Breast epithelium (tissue), 4 donors: Measurements from ENCODE around the gene CYTH4. TPM values are rescaled to one million over a fixed set of nuclear protein-coding genes. Genes with fewer than 3 reads are reported as not detected.
A peak's percentile ranks its signal among the peaks of the same experiment; 100 is the strongest.

Experiments
- DNase-seq, 2 donors: peaks; one replicate each; pipeline ENCODE4 v3.0.0-alpha.2; 2019; ENCODE audit warnings: low spot score in 2 of 2
- H3K27ac ChIP-seq, 2 donors: fragments of 200-600 bp; sonication (generic) in 1 of 2; one replicate each; pipeline ENCODE4 v1.5.1; 2016 to 2019; ENCODE audit warnings: mild to moderate bottlenecking in 1 of 2
- H3K27me3 ChIP-seq, 2 donors: fragments of 200-600 bp; sonication (generic) in 1 of 2; one replicate each; pipeline versions ENCODE4 v1.5.1 to v1.6.0; 2017 to 2019; ENCODE audit warnings: control low read depth in 1 of 2, mild to moderate bottlenecking in 1 of 2
- H3K36me3 ChIP-seq: fragments of 200-600 bp; one replicate; pipeline ENCODE4 v1.5.1; 2019
- H3K4me1 ChIP-seq, 2 donors: fragments of 200-600 bp; sonication (generic); one replicate each; pipeline ENCODE4 v1.5.1; 2016 to 2019; ENCODE audit warnings: control low read depth in 1 of 2
- H3K4me3 ChIP-seq, 3 donors: fragments of 200-600 bp; sonication (generic); 1 replicate in 2 of 3; 2 replicates in 1 of 3; pipeline ENCODE4 v1.5.1; 2016 to 2019; ENCODE audit warnings: mild to moderate bottlenecking in 3 of 3, moderate library complexity in 2 of 3
- H3K9me3 ChIP-seq, 2 donors: fragments of 200-600 bp; sonication (generic) in 1 of 2; one replicate each; pipeline ENCODE4 v1.5.1; 2016 to 2019; ENCODE audit warnings: control low read depth in 1 of 2
- POLR2A ChIP-seq: fragments of 450-650 bp; IDR thresholded peaks from one replicate; pipeline ENCODE4 v1.6.1; 2016; ENCODE audit warnings: antibody characterized with exemption, mild to moderate bottlenecking, moderate library complexity
- POLR2AphosphoS5 ChIP-seq, 3 donors: sonication (generic); formaldehyde crosslinking; IDR thresholded peaks; one replicate each; pipeline ENCODE4 v1.6.1; 2017; ENCODE audit warnings: antibody characterized with exemption in 3 of 3
- intact Hi-C: fragments of 100-400 bp; cut with DNase I; formaldehyde crosslinking; loops from one replicate; pipeline ENCODE4 v1.15.1; 2023; ENCODE audit warnings: low total_unique reads
- total RNA-seq, 3 donors: library from RNA; depleted of rRNA; stranded (reverse); fragments of >200 nt; gene quantifications; one replicate each; pipeline ENCODE4 v1.1.0, GENCODE V29; 2016
- TF ChIP-seq, protein P1 (sequence below), 3 donors: fragments of 450-650 bp; IDR thresholded peaks; one replicate each; pipeline ENCODE4 v1.5.1; 2016 to 2017; ENCODE audit warnings: antibody characterized with exemption in 3 of 3, mild to moderate bottlenecking in 3 of 3, moderate library complexity in 3 of 3

CYTH4 gene
- total RNA-seq, 3 donors from 2014 or later = 6.9 to 25.1 (median 10.5) TPM

DNA sequence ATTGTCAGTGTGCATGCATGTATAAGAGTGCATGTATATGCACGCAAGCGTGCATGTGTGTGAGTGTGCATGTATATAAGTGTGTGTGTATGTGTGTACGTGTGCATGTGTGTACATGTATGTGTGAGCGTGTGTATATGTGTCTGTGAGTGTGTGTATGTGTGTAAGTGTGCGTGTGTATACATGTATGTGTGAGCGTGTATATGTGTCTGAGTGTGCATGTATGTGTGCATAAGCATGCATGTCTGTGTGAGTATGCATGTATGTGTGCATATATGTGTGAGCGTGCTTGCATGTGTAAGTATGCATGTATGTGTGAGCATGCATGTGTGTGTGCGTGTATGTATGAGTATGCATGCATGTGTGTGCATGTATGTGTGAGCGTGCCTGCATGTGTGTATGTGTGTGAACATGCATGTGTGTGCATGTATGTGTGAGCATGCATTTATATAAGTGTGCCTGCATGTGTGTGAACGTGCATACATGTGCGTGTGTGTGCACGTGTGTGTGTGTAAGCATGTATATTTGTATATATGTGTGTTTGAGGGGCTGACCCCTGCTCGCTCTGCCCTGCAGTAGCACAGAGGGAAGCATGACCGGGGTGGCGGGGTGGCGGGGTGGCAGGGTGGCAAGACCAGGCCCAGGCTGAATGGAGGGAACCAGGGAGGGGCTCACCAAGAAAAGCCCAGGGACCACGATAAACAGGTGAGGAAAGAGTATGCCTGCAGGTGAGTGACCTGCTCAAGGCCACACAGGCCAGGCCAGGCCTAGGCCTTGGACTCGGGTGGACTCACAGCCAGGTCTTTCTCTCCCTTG lies 26.3 kb downstream of the CYTH4 start:
- no peaks in the 10 kb centered on the region for H3K36me3 ChIP-seq
- no peak for DNase-seq
- peak overlapping the region in 1 of 2 donors; percentile 83 for H3K27ac ChIP-seq
- TF ChIP-seq POLR2AphosphoS5 (IDR thresholded peaks at IDR 0.05) (no peak), POLR2A (no peak)
- TF ChIP-seq, protein P1, sequence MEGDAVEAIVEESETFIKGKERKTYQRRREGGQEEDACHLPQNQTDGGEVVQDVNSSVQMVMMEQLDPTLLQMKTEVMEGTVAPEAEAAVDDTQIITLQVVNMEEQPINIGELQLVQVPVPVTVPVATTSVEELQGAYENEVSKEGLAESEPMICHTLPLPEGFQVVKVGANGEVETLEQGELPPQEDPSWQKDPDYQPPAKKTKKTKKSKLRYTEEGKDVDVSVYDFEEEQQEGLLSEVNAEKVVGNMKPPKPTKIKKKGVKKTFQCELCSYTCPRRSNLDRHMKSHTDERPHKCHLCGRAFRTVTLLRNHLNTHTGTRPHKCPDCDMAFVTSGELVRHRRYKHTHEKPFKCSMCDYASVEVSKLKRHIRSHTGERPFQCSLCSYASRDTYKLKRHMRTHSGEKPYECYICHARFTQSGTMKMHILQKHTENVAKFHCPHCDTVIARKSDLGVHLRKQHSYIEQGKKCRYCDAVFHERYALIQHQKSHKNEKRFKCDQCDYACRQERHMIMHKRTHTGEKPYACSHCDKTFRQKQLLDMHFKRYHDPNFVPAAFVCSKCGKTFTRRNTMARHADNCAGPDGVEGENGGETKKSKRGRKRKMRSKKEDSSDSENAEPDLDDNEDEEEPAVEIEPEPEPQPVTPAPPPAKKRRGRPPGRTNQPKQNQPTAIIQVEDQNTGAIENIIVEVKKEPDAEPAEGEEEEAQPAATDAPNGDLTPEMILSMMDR (IDR thresholded peaks at IDR 0.05) = no peak
- intact Hi-C loops = no loop called here
- H3K9me3 ChIP-seq = no peaks in the 10 kb centered on the region
- H3K27me3 ChIP-seq = no peaks in the 10 kb centered on the region
- peaks cover 3 to 16% of the 10 kb centered on the region in 2 donors for H3K4me1 ChIP-seq
- no peak overlapping the region for H3K4me3 ChIP-seq

DNA sequence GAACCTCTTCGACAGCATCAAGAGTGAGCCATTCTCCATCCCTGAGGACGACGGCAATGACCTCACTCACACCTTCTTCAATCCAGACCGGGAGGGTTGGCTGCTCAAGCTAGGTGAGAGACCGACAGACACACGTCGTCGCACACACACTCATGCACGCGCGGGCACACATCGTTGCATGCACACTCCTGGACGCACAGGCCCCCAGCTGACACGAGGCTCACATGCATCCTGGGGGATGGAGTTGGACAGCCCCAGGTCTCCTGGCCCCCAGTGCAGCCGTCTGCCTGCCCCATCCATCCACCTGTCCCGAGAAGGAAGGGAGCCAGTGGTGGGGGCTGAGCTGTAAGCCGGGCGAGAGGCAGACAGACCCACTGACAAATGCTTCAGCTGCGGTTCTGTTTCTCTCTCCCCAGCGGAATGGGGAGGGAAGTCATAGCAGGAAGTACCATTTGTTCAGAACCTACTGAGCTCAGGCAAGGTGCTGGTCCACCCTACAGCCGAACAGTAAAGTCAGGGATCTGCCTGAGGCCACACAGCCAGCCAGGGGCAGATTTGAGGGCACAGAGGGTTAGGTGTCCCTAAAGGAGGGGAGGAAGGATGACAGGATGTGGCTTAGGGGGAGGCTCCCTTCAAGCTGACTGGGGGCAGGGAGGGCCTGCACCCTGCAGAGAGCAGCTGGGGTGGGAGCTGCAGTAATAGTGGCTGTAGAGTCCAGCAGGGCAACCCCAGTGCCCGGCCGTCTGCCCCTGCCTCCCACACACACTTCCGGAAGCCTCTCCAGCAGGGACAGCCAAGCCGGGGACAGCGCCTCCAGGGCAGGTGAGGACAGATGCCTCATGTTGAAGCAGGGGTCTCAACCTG lies 27.1 kb downstream of the CYTH4 start:
- H3K4me1 ChIP-seq = peaks cover 3 to 16% of the 10 kb centered on the region in 2 donors
- DNase-seq = no peak
- no peak overlapping the region for H3K4me3 ChIP-seq
- no peaks in the 10 kb centered on the region for H3K9me3 ChIP-seq
- H3K36me3 ChIP-seq = no peaks in the 10 kb centered on the region
- intact Hi-C loops = no loop called here
- no peak overlapping the region for H3K27ac ChIP-seq
- no peaks in the 10 kb centered on the region for H3K27me3 ChIP-seq
- TF ChIP-seq POLR2A (no peak), POLR2AphosphoS5 (IDR thresholded peaks at IDR 0.05) (no peak)
- TF ChIP-seq, protein P1 (IDR thresholded peaks at IDR 0.05) = no peak

DNA sequence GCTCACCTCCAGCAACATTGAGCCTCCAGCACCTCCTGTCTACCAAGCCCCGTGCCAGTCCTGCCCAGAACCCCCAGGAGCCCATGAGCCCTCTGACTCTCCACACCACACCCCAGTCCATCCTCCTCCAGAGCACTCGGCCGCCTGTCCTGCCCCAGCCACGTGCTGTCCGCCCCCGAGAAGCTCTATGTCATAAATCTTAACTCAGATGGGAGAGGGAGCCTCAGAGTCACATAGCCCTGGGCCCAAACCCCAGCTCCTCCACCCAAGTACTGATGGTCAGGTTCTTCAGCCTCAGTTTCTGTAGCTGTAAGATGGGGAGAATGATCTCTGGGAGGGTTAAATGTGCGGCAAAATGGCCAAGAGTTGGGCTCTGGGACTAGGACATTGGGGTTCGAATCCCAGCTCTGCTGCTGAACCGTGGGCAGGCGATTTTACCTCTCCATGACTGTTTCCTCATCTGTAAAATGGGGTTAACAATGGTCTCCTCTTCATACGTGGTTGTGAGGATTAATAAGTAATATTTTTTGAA lies 27.8 kb downstream of the CYTH4 start:
- no peak overlapping the region for H3K4me3 ChIP-seq
- intact Hi-C loops = no loop called here
- H3K9me3 ChIP-seq = no peaks in the 10 kb centered on the region
- no peaks in the 10 kb centered on the region for H3K27me3 ChIP-seq
- no peak overlapping the region for H3K27ac ChIP-seq
- TF ChIP-seq POLR2AphosphoS5 (IDR thresholded peaks at IDR 0.05) (no peak), POLR2A (no peak)
- TF ChIP-seq, protein P1 (IDR thresholded peaks at IDR 0.05) = no peak
- DNase-seq = no peak
- H3K4me1 ChIP-seq = peaks cover 3 to 16% of the 10 kb centered on the region in 2 donors
- H3K36me3 ChIP-seq = no peaks in the 10 kb centered on the region

DNA sequence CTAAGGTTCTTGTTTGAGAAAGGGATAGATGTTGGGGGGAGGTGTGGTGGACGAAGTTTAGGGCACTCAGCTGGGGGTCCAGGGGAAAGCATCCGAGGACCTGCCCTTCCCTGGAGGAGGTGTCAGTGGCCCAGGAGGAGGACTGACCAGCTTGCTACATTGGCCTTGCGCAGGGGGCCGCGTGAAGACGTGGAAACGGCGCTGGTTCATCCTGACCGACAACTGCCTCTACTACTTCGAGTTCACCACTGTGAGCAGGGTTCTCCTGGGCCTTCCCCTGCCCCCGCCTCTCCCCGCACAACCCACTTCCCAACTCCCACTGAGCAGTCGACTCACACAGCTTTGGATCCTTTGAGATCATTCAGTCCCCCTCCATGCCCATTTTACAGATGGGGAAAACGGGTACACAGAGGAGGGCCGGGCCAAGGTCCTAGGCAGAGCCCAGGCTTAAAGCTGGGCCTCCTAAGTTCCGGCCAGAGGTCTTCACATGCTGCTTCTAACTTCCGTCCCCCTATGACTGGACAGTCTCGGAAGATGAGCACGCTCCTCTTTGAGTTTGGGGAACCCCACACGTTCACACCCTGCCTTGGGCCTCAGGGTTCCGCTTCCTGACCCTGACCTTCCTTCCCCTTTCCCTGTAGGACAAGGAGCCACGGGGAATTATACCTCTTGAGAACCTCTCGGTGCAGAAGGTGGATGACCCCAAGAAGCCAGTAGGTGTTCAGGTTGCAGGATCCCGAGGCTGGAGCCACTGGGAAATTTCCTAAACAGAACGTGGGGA lies 28.7 kb downstream of the CYTH4 start:
- no peak for TF ChIP-seq POLR2A
- TF ChIP-seq, protein P1 (IDR thresholded peaks at IDR 0.05) = no peak
- no peak for TF ChIP-seq POLR2AphosphoS5 (IDR thresholded peaks at IDR 0.05)
- intact Hi-C loops = no loop called here
- no peaks in the 10 kb centered on the region for H3K36me3 ChIP-seq
- H3K9me3 ChIP-seq = no peaks in the 10 kb centered on the region
- H3K4me3 ChIP-seq = no peak overlapping the region
- H3K27ac ChIP-seq = no peak overlapping the region
- no peaks in the 10 kb centered on the region for H3K27me3 ChIP-seq
- no peak for DNase-seq
- H3K4me1 ChIP-seq = peaks cover 3 to 16% of the 10 kb centered on the region in 2 donors
